ENCODE results near the gene MROH8. TPM values are rescaled to one million over a fixed set of nuclear protein-coding genes. Genes with fewer than 3 reads are reported as not detected.

MROH8 gene
- total and polyA plus RNA-seq, 3 experiments from 2014 or later: 1.6 to 3.0 (median 2.6) TPM

- no peak overlapping the region for H3K4me3 ChIP-seq (ENCODE audit: low read length)
Observed at GRCh38 chr20:37120497-37120896, 58.9 kb downstream of the MROH8 start.

GRCh38 chr20:37119356-37120036, 59.9 kb downstream of the MROH8 start:
- H3K27ac Mint-ChIP-seq: no peak overlapping the region
- no peaks in the 10 kb centered on the region for H3K4me1 Mint-ChIP-seq
- CTCF ChIA-PET: interaction anchor here (1.2 kb wide), 1 partner anchor 11 kb away, joined by 4 read pairs; no protein-coding TSS in a partner anchor

More at GRCh38 chr20:37120497-37120896, 58.9 kb downstream of the MROH8 start:
- Mint-ChIP-seq H3K36me3 (no peaks in the 10 kb centered on the region), H3K9me3 (no peaks in the 10 kb centered on the region), H3K4me1 (no peaks in the 10 kb centered on the region), H3K4me3 (no peak overlapping the region), H3K27me3 (no peaks in the 10 kb centered on the region), H3K27ac (no peak overlapping the region)
- H3K27ac ChIP-seq (ENCODE audit: low read depth, low read length): no peak overlapping the region
- POLR2A ChIA-PET: no interaction called here
- H3K9me3 ChIP-seq (ENCODE audit: low read length): no peaks in the 10 kb centered on the region
- no peaks in the 10 kb centered on the region for H3K4me1 ChIP-seq (ENCODE audit: insufficient read depth, low read length)
- H3K27me3 ChIP-seq (ENCODE audit: insufficient read depth, low read length, poor library complexity, severe bottlenecking): no peaks in the 10 kb centered on the region
- CTCF ChIA-PET: interaction anchor here (1.2 kb wide), 1 partner anchor 10 kb away, joined by 4 read pairs; no protein-coding TSS in a partner anchor
- H3K36me3 ChIP-seq (ENCODE audit: insufficient read depth, low read length): no peaks in the 10 kb centered on the region
- no peak for DNase-seq

GRCh38 chr20:37114012-37114411, 65.3 kb downstream of the MROH8 start:
- ChIA-PET POLR2A (no interaction called here), CTCF (no interaction called here)
- no peaks in the 10 kb centered on the region for H3K9me3 ChIP-seq (ENCODE audit: low read length)
- H3K27ac ChIP-seq (ENCODE audit: low read depth, low read length): no peak overlapping the region
- H3K9me3 Mint-ChIP-seq: no peaks in the 10 kb centered on the region
- H3K4me3 ChIP-seq (ENCODE audit: low read length): no peak overlapping the region
- H3K4me3 Mint-ChIP-seq: no peak overlapping the region
- H3K27ac Mint-ChIP-seq: no peak overlapping the region
- H3K4me1 ChIP-seq (ENCODE audit: insufficient read depth, low read length): no peaks in the 10 kb centered on the region
- H3K36me3 ChIP-seq (ENCODE audit: insufficient read depth, low read length): no peaks in the 10 kb centered on the region
- H3K27me3 ChIP-seq (ENCODE audit: insufficient read depth, low read length, poor library complexity, severe bottlenecking): no peaks in the 10 kb centered on the region
- H3K27me3 Mint-ChIP-seq: peaks cover 0 to 2% of the 10 kb centered on the region in 2 donors
- no peaks in the 10 kb centered on the region for H3K4me1 Mint-ChIP-seq
- H3K36me3 Mint-ChIP-seq: no peaks in the 10 kb centered on the region
- DNase-seq: no peak

More at GRCh38 chr20:37119356-37120036, 59.9 kb downstream of the MROH8 start:
- peaks cover 0 to 2% of the 10 kb centered on the region in 2 donors for H3K27me3 Mint-ChIP-seq
- no peaks in the 10 kb centered on the region for H3K27me3 ChIP-seq (ENCODE audit: insufficient read depth, low read length, poor library complexity, severe bottlenecking)
- no peaks in the 10 kb centered on the region for H3K9me3 ChIP-seq (ENCODE audit: low read length)
- H3K36me3 Mint-ChIP-seq: no peaks in the 10 kb centered on the region
- no peak overlapping the region for H3K4me3 ChIP-seq (ENCODE audit: low read length)
- no peak for DNase-seq
- H3K4me3 Mint-ChIP-seq: no peak overlapping the region
- no peaks in the 10 kb centered on the region for H3K9me3 Mint-ChIP-seq
- H3K36me3 ChIP-seq (ENCODE audit: insufficient read depth, low read length): no peaks in the 10 kb centered on the region
- no peak overlapping the region for H3K27ac ChIP-seq (ENCODE audit: low read depth, low read length)
- POLR2A ChIA-PET: no interaction called here
- H3K4me1 ChIP-seq (ENCODE audit: insufficient read depth, low read length): no peaks in the 10 kb centered on the region

GRCh38 chr20:37111926-37112455, 67.4 kb downstream of the MROH8 start:
- Histone ChIP-seq H3K9me3 (ENCODE audit: low read length) (no peaks in the 10 kb centered on the region), H3K27me3 (ENCODE audit: insufficient read depth, low read length, poor library complexity, severe bottlenecking) (no peaks in the 10 kb centered on the region), H3K27ac (ENCODE audit: low read depth, low read length) (no peak overlapping the region), H3K4me1 (ENCODE audit: insufficient read depth, low read length) (no peaks in the 10 kb centered on the region), H3K4me3 (ENCODE audit: low read length) (no peak overlapping the region), H3K36me3 (ENCODE audit: insufficient read depth, low read length) (no peaks in the 10 kb centered on the region)
- Mint-ChIP-seq H3K27ac (no peak overlapping the region), H3K4me3 (no peak overlapping the region), H3K27me3 (peaks cover 0 to 2% of the 10 kb centered on the region in 2 donors), H3K36me3 (no peaks in the 10 kb centered on the region), H3K4me1 (no peaks in the 10 kb centered on the region), H3K9me3 (no peaks in the 10 kb centered on the region)
- ChIA-PET POLR2A (no interaction called here), CTCF (no interaction called here)
- DNase-seq: no peak

- no peak for DNase-seq
- no peaks in the 10 kb centered on the region for H3K36me3 Mint-ChIP-seq
- no peaks in the 10 kb centered on the region for H3K4me1 ChIP-seq (ENCODE audit: insufficient read depth, low read length)
- H3K9me3 ChIP-seq (ENCODE audit: low read length): no peaks in the 10 kb centered on the region
- H3K27ac Mint-ChIP-seq: peak overlapping the region in 1 of 8 donors; percentile 10
- no peaks in the 10 kb centered on the region for H3K4me1 Mint-ChIP-seq
- ChIA-PET CTCF (no interaction called here), POLR2A (no interaction called here)
- no peaks in the 10 kb centered on the region for H3K27me3 ChIP-seq (ENCODE audit: insufficient read depth, low read length, poor library complexity, severe bottlenecking)
- no peak overlapping the region for H3K4me3 Mint-ChIP-seq
- H3K36me3 ChIP-seq (ENCODE audit: insufficient read depth, low read length): no peaks in the 10 kb centered on the region
- H3K9me3 Mint-ChIP-seq: no peaks in the 10 kb centered on the region
- no peak overlapping the region for H3K27ac ChIP-seq (ENCODE audit: low read depth, low read length)
- H3K27me3 Mint-ChIP-seq: no peaks in the 10 kb centered on the region
- no peak overlapping the region for H3K4me3 ChIP-seq (ENCODE audit: low read length)
Observed at GRCh38 chr20:37108676-37109075, 70.7 kb downstream of the MROH8 start.

GRCh38 chr20:37102571-37102970, 76.8 kb downstream of the MROH8 start:
- Mint-ChIP-seq H3K9me3 (no peaks in the 10 kb centered on the region), H3K27ac (peak overlapping the region in 1 of 8 donors; percentile 9), H3K4me3 (no peak overlapping the region), H3K36me3 (no peaks in the 10 kb centered on the region), H3K4me1 (no peaks in the 10 kb centered on the region), H3K27me3 (no peaks in the 10 kb centered on the region)
- no peaks in the 10 kb centered on the region for H3K9me3 ChIP-seq (ENCODE audit: low read length)
- H3K4me1 ChIP-seq (ENCODE audit: insufficient read depth, low read length): no peaks in the 10 kb centered on the region
- no peaks in the 10 kb centered on the region for H3K36me3 ChIP-seq (ENCODE audit: insufficient read depth, low read length)
- no peak overlapping the region for H3K4me3 ChIP-seq (ENCODE audit: low read length)
- no peak for DNase-seq
- ChIA-PET POLR2A (no interaction called here), CTCF (no interaction called here)
- no peaks in the 10 kb centered on the region for H3K27me3 ChIP-seq (ENCODE audit: insufficient read depth, low read length, poor library complexity, severe bottlenecking)
- no peak overlapping the region for H3K27ac ChIP-seq (ENCODE audit: low read depth, low read length)

GRCh38 chr20:37096415-37097041, 82.8 kb downstream of the MROH8 start:
- H3K4me3 ChIP-seq (ENCODE audit: low read length): peak overlapping the region; percentile 72

More at GRCh38 chr20:37096415-37097041, 82.8 kb downstream of the MROH8 start:
- Mint-ChIP-seq H3K27me3 (peaks cover 0 to 4% of the 10 kb centered on the region in 2 donors), H3K36me3 (peaks cover 0 to 23% (median 1%) of the 10 kb centered on the region in 3 donors), H3K27ac (peak overlapping the region; percentile 98 to 99 (median 99)), H3K4me1 (peaks cover 28 to 42% (median 41%) of the 10 kb centered on the region in 3 donors), H3K9me3 (no peaks in the 10 kb centered on the region), H3K4me3 (peak overlapping the region; percentile 97 to 100 (median 98))
- Histone ChIP-seq H3K27me3 (ENCODE audit: insufficient read depth, low read length, poor library complexity, severe bottlenecking) (no peaks in the 10 kb centered on the region), H3K4me1 (ENCODE audit: insufficient read depth, low read length) (peaks cover 20% of the 10 kb centered on the region), H3K27ac (ENCODE audit: low read depth, low read length) (peak overlapping the region; percentile 76), H3K9me3 (ENCODE audit: low read length) (no peaks in the 10 kb centered on the region), H3K36me3 (ENCODE audit: insufficient read depth, low read length) (peaks cover 5% of the 10 kb centered on the region)
- no peak for DNase-seq
- POLR2A ChIA-PET: interaction anchor here (0.6 to 2.2 kb wide), 4 partner anchors 31 to 82 kb away, joined by 3 to 9 read pairs (median 6); partner anchors contain the start of genes MROH8 and RPN2
- CTCF ChIA-PET: interaction anchor here (1.4 to 2.0 kb wide), 2 partner anchors 53 to 88 kb away, joined by 4 to 11 read pairs; no protein-coding TSS in a partner anchor

Data from CD8-positive, alpha-beta memory T cell (primary cell).